ENCODE data around the gene TMEM14A. TPM values are rescaled to one million over a fixed set of nuclear protein-coding genes. Genes with fewer than 3 reads are reported as not detected.

TMEM14A gene
- total RNA-seq, 2 donors from 2014 or later, result 13.2 to 13.4 TPM

Other genes with a start within 250 kb of the TMEM14A start
- 10 to 100 TPM; 10.3 to 15.9 TPM for gene TRAM2, start 94.1 kb upstream of the TMEM14A start, total RNA-seq
- gene GSTA2, start 92.4 kb downstream of the TMEM14A start, total RNA-seq, result not detected
- not detected for gene GSTA1, start 132.7 kb downstream of the TMEM14A start, total RNA-seq
- not detected for gene GSTA5, start 169.7 kb downstream of the TMEM14A start, total RNA-seq
- not detected for gene GSTA3, start 238.6 kb downstream of the TMEM14A start, total RNA-seq

All from right atrium auricular region (tissue), 2 donors.